ENCODE results near the gene TUBA1C. TPM values are rescaled to one million over a fixed set of nuclear protein-coding genes. Genes with fewer than 3 reads are reported as not detected.
"Not testable (repeated sequence)": the region's sequence is repeated elsewhere in the genome, so short reads cannot be mapped to it uniquely, and the experiment has no call there.

The TUBA1C gene
- polyA plus RNA-seq, 4 donors = 113 to 147 (median 127) TPM

DNA sequence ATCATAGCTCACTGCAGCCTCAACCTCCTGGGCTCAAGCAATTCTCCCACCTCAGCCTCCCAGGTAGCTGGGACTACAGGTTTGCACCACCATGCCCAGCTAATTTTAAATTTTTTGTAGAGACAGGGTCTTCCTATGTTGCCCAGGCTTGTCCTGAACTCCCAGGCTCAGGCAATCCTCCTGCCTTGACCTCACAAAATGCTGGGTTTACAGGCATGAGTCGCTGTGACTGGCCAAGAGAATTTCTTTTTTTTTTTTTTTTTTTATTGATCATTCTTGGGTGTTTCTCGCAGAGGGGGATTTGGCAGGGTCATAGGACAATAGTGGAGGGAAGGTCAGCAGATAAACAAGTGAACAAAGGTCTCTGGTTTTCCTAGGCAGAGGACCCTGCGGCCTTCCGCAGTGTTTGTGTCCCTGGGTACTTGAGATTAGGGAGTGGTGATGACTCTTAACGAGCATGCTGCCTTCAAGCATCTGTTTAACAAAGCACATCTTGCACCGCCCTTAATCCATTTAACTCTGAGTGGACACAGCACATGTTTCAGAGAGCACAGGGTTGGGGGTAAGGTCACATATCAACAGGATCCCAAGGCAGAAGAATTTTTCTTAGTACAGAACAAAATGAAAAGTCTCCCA is 18.0 kb downstream of the TUBA1C start:
- DNase-seq (ENCODE audit: low read depth in 4 of 4, low spot score in 3 of 4) = not testable (repeated sequence)

DNA sequence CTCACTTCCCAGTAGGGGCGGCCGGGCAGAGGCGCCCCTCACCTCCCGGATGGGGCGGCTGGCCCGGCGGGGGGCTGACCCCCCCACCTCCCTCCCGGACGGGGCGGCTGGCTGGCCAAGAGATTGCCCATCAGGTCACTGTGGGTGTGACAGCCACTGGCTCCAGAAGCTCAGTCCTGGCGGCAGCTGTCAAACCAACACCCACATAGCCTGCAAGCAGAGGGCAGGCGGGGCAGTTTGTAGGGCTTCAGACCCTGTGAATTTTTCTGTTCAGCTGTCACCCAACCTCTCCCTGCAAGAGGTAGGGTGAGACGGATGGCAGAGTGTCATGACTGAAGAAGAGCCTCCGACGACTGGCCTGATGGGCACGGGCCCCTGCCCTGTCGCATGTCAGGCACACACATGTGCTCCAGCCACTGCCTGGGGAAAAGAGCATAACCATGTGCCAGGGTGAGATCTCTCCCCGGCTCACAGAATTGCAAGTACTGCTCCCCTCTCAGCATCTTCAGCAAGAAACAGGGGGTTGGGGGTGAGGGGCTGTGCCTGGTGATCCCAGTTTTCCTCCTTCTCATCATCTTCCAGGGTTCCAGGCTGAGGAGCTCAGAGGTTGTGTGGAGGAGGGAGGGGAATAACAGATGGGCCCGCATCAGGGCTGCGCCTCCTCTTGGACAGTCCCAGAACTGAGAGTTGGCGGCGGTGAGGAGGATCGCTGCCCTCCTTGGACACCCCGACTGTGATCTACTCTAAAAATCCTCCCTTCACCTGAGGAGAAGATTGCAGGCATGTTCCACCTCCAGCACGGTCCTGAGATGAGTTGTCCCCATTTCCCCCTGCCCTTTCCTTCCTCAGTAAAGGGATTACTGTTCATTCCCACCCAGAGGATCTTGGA is 18.9 kb downstream of the TUBA1C start:
- DNase-seq (ENCODE audit: low read depth in 4 of 4, low spot score in 3 of 4) = no peak

DNA sequence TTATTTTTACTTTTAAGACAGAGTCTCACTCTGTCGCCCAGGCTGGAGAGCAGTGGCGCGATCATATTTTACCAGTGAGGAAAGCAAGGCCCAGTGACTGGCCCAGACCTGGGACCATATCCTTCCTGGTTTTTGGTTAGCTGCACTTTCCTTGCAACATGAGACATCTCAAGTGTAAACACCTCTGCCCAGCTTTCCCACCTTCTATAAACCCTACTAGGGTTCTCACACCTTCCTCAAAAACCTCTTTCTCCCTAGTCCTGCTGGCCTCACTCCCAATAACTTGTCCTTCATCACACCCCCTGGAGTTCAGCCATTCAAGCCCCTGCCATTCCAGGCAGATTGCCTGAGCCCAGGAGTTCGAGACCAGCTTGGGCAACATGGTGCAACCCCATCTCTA is 19.8 kb downstream of the TUBA1C start:
- DNase-seq (ENCODE audit: low read depth in 4 of 4, low spot score in 3 of 4) = no peak

DNA sequence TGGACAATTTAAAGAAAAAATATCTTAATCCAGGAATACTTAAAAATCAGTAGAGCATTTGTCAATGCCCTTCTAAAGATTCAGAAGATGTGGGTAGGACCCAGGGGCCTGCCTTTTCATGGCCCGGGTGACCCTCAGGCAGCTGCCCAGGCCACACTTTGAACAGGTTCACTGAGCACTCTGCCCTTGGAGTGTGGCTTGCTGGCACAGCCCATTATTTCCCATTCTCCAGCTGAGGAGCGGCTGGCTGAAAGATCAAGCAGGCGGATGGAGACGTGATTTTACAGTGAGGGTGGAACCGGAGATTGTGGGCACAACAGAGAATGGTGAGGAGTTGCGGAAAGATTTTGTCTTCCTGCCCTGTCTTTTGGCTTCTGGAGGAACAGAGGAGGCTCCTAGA is 23.0 kb downstream of the TUBA1C start:
- no peak for DNase-seq (ENCODE audit: low read depth in 4 of 4, low spot score in 3 of 4)

DNA sequence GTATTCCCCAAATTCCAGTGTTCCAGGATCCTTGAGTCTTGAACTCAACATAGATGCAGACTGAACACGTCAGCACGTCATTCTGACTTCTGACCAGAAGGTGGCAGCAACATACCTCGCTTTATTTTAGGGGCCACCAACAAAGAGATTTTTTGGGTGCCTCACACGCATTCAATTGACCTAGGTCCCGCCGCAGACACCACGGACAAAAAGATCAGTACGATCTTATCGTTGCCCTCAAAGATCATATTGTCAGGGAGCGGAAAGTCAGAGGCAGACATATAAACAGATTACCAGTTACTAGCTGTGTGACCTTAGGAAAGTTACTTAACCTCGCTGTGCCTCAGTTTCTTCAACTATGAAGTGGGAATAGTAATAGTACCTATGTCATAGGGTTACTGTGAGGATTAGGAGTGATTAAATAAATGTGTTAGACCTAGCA is 23.6 kb downstream of the TUBA1C start:
- DNase-seq (ENCODE audit: low read depth in 4 of 4, low spot score in 3 of 4) = no peak

DNA sequence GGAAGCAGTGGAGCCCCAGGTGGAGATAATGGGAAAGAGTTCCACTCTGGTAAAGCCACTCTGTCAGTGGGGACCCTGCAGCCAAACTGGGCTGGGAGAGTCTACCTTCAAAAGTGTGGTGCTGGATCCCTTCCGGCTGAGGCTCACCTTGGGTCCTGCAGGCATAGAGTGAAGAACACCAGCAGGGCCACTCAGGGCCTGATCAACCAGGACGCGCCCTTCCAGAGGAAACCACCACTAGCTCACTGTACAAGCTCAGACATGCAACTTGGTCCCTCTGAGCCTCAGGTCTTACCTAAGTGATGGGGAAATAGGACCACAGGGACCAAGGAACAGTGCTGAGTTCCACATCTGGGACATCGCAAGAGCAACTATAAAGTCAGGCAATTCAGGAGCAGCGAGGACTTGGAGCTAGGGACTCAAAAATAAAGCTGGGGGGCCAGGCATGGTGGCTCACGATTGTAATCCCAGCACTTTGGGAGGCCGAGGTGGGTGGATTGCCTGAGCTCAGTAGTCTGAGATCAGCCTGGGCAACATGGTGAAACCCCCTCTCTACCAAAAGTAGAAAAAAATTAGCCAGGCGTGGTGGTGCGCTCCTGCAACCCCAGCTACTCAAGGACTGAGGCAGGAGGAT is 24.2 kb downstream of the TUBA1C start:
- DNase-seq (ENCODE audit: low read depth in 4 of 4, low spot score in 3 of 4) = no peak

DNA sequence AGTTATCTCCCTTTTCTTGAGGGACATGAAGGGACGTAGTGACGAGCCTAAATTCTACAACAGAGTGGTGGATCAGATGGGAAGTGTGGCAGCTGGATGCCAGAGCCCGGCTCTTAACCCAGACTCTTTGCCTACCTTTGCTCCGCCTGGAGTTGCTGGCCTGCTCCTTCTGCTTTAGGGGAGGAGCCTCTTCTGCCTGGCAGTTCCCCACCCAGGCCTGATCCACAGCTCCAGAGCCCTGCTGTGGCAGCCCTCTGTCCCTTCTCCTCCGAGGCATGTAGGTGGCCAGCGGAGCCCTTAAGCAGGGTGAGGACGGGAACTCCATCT is 27.8 kb downstream of the TUBA1C start:
- no peak for DNase-seq (ENCODE audit: low read depth in 4 of 4, low spot score in 3 of 4)

DNA sequence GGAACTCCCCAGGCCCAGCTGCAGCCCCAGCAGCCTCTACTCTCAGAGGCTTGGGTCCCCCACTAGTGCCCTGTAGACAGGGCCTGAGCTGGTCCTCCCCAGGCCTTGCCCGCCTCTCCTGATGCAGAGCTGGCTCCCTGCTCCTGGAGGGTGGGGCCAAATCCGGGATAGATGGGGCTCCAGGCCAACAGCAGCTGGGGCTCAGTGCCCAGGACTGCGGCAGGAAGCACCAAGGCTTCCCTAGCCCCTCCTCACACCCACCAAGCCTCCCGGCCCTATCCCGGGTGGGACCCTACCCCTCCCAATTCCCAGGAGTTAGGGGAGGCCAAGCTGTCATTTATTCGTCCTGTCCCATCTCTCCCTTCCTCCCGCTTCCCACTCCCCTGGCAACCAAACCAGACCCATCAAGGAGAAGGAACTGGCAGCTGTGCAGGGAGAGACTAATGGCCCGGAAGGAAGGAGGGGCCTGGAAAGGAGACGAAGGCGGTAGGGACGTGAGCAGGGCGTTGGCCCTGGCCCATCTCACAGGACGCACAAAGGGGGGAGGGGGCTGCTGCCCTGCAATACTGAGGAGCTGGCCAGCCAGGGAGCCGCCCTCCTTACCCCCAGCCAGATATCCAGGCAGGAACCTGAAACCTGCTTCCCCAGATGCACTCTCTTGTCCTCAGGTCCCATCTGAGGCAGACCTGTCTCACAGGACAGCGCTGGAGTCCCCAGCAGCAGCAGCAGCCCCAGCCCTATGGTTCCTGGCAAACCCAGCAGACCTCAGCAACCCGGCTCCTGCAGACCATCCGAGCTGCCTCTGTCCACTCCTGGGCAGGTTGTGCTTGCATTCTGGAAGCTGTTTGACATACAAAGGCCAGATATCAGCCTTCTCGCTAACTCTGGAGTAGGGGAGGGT is 28.4 kb downstream of the TUBA1C start:
- no peak for DNase-seq (ENCODE audit: low read depth in 4 of 4, low spot score in 3 of 4)

DNA sequence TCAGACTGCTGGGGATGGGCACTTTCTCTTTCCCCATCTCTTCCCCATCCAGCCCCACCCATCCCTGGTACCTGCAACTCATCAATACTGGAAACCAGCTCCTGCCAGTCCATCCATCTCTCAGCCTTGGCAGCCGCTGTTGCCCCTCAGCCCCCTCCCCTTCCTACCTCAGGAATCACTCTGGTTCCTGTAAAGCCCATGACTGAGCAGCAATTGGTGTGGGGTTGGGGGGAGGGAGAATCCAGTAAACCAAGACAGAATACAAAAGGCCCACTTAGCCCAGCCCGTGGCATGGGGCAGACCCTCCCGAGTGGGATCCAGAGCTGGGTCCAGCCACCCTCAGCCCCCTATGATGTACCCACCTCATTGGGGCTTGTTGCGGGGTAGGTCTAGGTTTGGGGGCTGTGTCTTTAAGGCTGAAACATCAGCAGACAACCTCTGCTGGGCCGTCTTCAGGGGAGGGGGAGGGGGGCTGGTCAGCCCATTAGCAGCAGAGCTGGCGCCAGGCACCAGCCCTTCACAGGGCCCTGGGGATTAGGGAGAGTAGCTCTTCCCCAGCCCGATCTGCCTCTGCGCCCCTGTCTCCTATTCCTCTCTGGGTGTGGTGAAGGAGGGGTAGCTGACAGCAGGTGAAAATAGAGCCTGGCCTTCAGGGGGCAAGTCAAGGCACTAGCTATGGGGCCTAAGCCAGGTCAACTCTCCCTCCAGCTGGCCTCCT is 29.4 kb downstream of the TUBA1C start:
- no peak for DNase-seq (ENCODE audit: low read depth in 4 of 4, low spot score in 3 of 4)

DNA sequence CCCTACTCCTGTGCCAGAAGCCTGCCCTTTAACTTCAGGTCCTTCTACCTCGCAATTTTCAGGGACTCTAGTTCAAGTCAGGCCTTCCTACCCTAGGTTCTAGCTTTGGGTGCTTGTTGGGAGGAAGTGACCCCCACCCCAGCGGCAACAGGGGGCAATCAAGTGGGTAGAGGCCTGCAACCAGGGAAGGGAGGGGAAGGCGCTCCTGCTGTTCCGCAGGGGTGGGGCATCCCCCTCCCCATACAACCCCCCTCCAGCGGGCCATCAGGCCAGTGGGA is 29.9 kb downstream of the TUBA1C start:
- DNase-seq (ENCODE audit: low read depth in 4 of 4, low spot score in 3 of 4) = no peak

DNA sequence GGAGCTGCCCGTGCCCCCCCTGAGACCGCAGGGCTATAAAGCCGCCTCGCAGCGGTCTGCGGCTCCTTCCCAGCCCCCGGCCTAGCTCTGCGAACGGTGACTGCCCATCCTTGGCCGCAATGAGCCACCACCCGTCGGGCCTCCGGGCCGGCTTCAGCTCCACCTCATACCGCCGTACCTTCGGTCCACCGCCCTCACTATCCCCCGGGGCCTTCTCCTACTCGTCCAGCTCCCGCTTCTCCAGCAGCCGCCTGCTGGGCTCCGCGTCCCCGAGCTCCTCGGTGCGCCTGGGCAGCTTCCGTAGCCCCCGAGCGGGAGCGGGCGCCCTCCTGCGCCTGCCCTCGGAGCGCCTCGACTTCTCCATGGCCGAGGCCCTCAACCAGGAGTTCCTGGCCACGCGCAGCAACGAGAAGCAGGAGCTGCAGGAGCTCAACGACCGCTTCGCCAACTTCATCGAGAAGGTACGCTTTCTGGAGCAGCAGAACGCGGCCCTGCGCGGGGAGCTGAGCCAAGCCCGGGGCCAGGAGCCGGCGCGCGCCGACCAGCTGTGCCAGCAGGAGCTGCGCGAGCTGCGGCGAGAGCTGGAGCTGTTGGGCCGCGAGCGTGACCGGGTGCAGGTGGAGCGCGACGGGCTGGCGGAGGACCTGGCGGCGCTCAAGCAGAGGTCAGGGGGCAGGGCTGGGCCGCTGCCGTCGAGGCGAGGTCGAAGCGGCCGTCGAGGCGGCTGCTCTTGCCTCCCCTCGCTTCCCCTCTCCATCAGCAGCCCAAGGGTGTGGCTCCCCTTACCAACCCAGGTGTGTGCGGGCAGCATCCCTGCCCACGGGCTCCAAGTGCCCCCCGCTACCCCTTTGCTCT is 30.4 kb downstream of the TUBA1C start, which contains the start of gene PRPH:
TSS of gene PRPH (plus strand) at position 66 of the 855 bp plus-strand sequence. CDS start at position 120, 54 bp downstream.
- no peak for DNase-seq (ENCODE audit: low read depth in 4 of 4, low spot score in 3 of 4)

DNA sequence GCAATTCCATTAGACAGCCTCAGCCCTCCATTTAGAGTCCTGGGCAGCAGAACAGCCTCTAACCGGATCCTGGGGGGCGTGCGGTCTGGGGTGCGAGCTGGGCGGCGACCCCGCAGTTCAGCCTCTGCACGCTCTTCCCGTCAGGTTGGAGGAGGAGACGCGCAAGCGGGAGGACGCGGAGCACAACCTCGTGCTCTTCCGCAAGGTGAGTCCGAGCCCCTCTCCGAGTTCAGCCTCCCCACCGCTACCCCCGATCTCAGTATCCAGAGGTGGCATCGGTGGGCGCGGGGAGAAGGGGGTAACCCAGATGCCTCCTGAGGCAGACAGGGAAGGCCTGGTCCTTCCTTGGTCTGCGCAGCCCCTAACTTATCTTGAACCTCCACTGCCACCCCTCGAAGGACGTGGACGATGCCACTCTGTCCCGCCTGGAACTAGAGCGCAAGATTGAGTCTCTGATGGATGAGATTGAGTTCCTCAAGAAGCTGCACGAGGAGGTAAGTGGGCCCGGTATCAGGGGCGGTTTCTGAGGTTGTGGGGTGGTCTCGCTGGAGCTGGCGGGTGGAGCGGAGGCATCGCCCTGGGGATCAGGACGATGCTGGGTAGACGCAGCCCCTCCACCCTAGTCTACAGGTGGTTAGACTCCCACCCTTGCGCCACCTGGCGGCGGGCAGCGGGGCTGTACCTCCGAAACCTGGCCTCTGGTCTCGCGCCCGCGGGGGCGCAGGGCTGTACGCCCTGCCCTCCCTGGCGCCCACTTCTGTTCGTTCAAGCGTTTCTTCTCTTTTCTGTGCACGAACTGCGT is 31.4 kb downstream of the TUBA1C start:
- DNase-seq (ENCODE audit: low read depth in 4 of 4, low spot score in 3 of 4) = no peak

DNA sequence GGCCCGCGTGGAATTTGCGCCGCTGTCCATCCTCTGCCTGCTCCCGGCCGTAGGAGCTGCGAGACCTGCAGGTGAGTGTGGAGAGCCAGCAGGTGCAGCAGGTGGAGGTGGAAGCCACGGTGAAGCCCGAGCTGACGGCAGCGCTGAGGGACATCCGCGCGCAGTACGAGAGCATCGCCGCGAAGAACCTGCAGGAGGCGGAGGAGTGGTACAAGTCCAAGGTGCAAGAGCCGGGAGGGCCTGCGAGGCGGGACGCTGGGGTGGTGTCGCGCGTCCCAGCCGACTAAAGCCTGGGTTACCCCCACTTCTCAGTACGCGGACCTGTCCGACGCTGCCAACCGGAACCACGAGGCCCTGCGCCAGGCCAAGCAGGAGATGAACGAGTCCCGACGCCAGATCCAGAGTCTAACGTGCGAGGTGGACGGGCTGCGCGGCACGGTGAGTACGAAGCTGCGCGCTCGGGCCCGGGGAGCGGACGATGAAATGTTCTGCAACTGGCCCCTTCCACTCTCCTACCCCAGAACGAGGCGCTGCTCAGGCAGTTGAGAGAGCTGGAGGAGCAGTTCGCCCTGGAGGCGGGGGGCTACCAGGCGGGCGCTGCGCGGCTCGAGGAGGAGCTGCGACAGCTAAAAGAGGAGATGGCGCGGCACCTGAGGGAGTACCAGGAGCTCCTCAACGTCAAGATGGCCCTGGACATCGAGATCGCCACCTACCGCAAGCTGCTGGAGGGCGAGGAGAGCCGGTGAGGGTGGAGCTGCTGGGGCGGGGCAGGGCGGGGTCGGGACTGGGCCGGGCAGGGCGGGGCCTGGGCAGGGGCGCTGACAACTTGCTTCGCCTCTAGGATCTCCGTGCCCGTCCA is 32.2 kb downstream of the TUBA1C start:
- no peak for DNase-seq (ENCODE audit: low read depth in 4 of 4, low spot score in 3 of 4)

DNA sequence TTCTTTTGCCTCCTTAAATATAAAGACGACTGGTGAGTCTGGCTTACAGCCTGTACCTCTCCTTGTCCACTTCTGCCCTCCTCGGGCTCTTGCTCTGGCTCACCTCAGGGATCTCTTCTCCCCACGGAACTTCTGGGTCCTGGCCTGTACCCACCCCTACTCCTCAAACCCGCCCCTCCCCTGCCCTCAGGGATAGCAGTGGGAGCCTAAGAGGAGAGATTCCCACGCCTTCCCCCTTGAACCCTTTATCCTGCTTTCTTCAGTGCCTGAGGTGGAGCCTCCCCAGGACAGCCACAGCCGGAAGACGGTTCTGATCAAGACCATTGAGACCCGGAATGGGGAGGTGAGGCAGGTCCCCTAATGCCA is 32.8 kb downstream of the TUBA1C start:
- DNase-seq (ENCODE audit: low read depth in 4 of 4, low spot score in 3 of 4) = no peak

DNA sequence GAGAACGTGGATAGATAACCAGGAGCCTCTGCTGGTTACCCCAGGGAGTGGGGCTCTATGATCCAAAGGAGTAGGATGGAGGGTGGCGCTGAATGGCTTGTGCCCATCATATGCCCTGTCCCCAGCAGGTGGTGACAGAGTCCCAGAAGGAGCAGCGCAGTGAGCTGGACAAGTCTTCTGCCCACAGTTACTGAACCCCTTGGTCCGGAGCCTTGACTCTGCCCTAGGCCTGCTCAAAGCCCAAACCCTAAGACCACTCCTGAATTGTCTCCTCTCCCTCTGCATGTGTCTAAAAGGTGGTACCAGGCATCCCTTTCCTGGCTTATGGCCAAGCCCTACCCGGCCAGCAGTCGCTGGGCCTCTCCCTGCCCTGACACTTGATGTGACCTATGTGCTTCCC is 33.3 kb downstream of the TUBA1C start:
- DNase-seq (ENCODE audit: low read depth in 4 of 4, low spot score in 3 of 4) = no peak

DNA sequence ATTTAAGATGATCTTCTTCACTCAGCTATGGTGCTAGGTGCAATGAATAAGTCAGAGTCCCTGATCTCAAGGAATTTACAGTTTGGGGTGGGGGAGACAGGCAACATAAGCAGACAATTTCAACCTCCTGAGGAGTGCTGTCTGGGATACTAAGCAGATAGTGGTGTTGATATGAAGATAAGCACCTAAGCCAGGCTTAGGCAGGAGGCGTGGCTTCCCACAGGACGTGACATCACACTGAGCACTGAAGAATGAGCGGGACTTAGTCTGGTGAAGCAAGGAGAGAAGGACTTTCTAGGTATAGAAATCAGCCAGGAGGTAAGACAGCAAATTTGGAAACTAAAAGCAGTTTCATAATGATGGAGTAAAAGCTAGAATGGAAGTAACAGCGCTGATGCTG is 36.9 kb downstream of the TUBA1C start:
- DNase-seq (ENCODE audit: low read depth in 4 of 4, low spot score in 3 of 4) = no peak

DNA sequence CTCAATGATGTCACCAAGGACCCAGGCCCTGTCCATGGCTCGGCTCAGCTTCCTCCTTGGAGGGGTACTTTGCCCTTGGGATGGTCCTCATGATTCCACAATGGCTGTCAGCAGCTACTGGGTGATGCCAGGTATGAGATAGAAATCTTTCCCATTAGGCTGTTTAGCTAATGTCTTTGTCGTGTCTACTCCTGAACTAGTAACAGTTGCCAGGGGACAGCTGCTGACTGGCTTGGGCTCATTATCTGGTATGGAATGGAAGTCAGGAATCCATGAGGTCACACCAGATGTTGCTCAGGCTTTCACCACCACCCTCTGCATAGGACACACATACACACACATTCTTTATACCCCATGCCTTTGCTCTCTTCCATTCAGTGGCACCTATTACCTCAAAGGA is 39.3 kb downstream of the TUBA1C start:
- no peak for DNase-seq (ENCODE audit: low read depth in 4 of 4, low spot score in 3 of 4)
